H1 (cell line): ENCODE results near the gene SEMA6A. TPM values are rescaled to one million over a fixed set of nuclear protein-coding genes. Genes with fewer than 3 reads are reported as not detected.

ENCODE experiments used
- HDAC6 ChIP-seq: IDR thresholded peaks from one replicate; pipeline ENCODE4 v1.7.1; 2012; ENCODE audit warnings: low read depth, mild to moderate bottlenecking, inconsistent platforms, low read length, moderate library complexity
- TEAD4 ChIP-seq: IDR thresholded peaks from 2 replicates; pipeline ENCODE4 v1.6.1; 2012; ENCODE audit warnings: low read depth, low read length, inconsistent platforms, mixed read lengths
- polyA plus RNA-seq, 7 experiments: library from polyadenylated mRNA; depleted of rRNA in 3 of 7; stranded (reverse) in 5 of 7; unstranded in 2 of 7; fragments of >200 nt in 5 of 7; fragments of 200-250 nt in 2 of 7; gene quantifications; 1 replicate in 5 of 7; 2 replicates in 1 of 7; 4 replicates in 1 of 7; pipeline versions ENCODE4 v1.2.1 to v1.2.3, GENCODE V29; 2011 to 2013; ENCODE audit warnings: missing spikeins in 2 of 7, mixed read lengths in 2 of 7
- total RNA-seq: library from RNA; stranded (reverse); fragmentation: NEBNext Ultra II Directional; extraction: Animal tissue kit (Norgen Biotek cat#: 25700); gene quantifications from 2 replicates; pipeline ENCODE4 v1.2.1, GENCODE V29; 2021
- TF ChIP-seq, protein P1 (sequence below): fragments of 300-600 bp; sonication (generic); IDR thresholded peaks from 2 replicates; pipeline ENCODE4 v1.7.1; 2012; ENCODE audit warnings: low read length, moderate library complexity, mild to moderate bottlenecking, inconsistent platforms; ENCODE audit not compliant: insufficient replicate concordance
- TF ChIP-seq, protein P2 (sequence below): IDR thresholded peaks from 2 replicates; pipeline ENCODE4 v1.6.1; 2011; ENCODE audit warnings: low read length, improper control_type of control experiment

SEMA6A gene
- total and polyA plus RNA-seq, 2 of the 8 experiments (the other 6 are each of a cell fraction or from before 2014, with no cell fraction given) = 78.3 to 277 TPM

DNA sequence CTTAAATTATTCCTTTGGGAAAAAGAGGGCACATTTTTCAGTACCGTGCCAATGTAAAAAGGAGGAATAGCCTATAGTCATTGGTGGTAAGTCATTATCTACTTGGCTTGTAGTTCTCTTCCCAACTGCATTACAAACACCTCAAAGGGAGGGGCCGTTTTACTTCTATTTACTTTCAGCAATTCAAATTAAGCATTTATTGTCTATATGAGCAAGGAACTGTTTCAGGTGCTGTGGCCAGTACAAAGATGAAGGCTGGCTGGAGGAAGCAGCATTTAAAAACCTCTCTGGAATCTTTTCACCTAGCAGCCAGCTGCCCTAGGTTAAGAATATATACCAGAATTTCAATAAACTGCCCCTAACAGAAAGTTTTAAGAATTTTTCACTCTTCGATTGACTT, 48.9 kb downstream of the SEMA6A start (continued):
- TF ChIP-seq, protein P1, sequence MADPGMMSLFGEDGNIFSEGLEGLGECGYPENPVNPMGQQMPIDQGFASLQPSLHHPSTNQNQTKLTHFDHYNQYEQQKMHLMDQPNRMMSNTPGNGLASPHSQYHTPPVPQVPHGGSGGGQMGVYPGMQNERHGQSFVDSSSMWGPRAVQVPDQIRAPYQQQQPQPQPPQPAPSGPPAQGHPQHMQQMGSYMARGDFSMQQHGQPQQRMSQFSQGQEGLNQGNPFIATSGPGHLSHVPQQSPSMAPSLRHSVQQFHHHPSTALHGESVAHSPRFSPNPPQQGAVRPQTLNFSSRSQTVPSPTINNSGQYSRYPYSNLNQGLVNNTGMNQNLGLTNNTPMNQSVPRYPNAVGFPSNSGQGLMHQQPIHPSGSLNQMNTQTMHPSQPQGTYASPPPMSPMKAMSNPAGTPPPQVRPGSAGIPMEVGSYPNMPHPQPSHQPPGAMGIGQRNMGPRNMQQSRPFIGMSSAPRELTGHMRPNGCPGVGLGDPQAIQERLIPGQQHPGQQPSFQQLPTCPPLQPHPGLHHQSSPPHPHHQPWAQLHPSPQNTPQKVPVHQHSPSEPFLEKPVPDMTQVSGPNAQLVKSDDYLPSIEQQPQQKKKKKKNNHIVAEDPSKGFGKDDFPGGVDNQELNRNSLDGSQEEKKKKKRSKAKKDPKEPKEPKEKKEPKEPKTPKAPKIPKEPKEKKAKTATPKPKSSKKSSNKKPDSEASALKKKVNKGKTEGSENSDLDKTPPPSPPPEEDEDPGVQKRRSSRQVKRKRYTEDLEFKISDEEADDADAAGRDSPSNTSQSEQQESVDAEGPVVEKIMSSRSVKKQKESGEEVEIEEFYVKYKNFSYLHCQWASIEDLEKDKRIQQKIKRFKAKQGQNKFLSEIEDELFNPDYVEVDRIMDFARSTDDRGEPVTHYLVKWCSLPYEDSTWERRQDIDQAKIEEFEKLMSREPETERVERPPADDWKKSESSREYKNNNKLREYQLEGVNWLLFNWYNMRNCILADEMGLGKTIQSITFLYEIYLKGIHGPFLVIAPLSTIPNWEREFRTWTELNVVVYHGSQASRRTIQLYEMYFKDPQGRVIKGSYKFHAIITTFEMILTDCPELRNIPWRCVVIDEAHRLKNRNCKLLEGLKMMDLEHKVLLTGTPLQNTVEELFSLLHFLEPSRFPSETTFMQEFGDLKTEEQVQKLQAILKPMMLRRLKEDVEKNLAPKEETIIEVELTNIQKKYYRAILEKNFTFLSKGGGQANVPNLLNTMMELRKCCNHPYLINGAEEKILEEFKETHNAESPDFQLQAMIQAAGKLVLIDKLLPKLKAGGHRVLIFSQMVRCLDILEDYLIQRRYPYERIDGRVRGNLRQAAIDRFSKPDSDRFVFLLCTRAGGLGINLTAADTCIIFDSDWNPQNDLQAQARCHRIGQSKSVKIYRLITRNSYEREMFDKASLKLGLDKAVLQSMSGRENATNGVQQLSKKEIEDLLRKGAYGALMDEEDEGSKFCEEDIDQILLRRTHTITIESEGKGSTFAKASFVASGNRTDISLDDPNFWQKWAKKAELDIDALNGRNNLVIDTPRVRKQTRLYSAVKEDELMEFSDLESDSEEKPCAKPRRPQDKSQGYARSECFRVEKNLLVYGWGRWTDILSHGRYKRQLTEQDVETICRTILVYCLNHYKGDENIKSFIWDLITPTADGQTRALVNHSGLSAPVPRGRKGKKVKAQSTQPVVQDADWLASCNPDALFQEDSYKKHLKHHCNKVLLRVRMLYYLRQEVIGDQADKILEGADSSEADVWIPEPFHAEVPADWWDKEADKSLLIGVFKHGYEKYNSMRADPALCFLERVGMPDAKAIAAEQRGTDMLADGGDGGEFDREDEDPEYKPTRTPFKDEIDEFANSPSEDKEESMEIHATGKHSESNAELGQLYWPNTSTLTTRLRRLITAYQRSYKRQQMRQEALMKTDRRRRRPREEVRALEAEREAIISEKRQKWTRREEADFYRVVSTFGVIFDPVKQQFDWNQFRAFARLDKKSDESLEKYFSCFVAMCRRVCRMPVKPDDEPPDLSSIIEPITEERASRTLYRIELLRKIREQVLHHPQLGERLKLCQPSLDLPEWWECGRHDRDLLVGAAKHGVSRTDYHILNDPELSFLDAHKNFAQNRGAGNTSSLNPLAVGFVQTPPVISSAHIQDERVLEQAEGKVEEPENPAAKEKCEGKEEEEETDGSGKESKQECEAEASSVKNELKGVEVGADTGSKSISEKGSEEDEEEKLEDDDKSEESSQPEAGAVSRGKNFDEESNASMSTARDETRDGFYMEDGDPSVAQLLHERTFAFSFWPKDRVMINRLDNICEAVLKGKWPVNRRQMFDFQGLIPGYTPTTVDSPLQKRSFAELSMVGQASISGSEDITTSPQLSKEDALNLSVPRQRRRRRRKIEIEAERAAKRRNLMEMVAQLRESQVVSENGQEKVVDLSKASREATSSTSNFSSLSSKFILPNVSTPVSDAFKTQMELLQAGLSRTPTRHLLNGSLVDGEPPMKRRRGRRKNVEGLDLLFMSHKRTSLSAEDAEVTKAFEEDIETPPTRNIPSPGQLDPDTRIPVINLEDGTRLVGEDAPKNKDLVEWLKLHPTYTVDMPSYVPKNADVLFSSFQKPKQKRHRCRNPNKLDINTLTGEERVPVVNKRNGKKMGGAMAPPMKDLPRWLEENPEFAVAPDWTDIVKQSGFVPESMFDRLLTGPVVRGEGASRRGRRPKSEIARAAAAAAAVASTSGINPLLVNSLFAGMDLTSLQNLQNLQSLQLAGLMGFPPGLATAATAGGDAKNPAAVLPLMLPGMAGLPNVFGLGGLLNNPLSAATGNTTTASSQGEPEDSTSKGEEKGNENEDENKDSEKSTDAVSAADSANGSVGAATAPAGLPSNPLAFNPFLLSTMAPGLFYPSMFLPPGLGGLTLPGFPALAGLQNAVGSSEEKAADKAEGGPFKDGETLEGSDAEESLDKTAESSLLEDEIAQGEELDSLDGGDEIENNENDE = no peak
- TF ChIP-seq HDAC6 (no peak), TEAD4 (no peak)
- TF ChIP-seq, protein P2, sequence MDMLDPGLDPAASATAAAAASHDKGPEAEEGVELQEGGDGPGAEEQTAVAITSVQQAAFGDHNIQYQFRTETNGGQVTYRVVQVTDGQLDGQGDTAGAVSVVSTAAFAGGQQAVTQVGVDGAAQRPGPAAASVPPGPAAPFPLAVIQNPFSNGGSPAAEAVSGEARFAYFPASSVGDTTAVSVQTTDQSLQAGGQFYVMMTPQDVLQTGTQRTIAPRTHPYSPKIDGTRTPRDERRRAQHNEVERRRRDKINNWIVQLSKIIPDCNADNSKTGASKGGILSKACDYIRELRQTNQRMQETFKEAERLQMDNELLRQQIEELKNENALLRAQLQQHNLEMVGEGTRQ = no peak
- TF ChIP-seq, all 59 proteins: peak for 0
